ENCODE results near the gene ADAMTSL3.
A peak's percentile ranks its signal among the peaks of the same experiment; 100 is the strongest.
"Not testable (repeated sequence)": the region's sequence is repeated elsewhere in the genome, so short reads cannot be mapped to it uniquely, and the experiment has no call there.

The ADAMTSL3 gene

GRCh38 chr15:84046064-84046637, 392.2 kb downstream of the ADAMTSL3 start:
- DNase-seq = no peak

- not testable (repeated sequence) for DNase-seq
Observed at GRCh38 chr15:84049480-84049879, 395.6 kb downstream of the ADAMTSL3 start.

GRCh38 chr15:84050076-84050475, 396.2 kb downstream of the ADAMTSL3 start:
- DNase-seq = no peak

- DNase-seq = not testable (repeated sequence)
Observed at GRCh38 chr15:84051146-84051545, 397.2 kb downstream of the ADAMTSL3 start.

GRCh38 chr15:84054544-84054943, 400.6 kb downstream of the ADAMTSL3 start:
- DNase-seq = not testable (repeated sequence)

- DNase-seq = no peak
Observed at GRCh38 chr15:84057714-84058331, 403.9 kb downstream of the ADAMTSL3 start.

- not testable (repeated sequence) for DNase-seq
Observed at GRCh38 chr15:84063674-84064073, 409.8 kb downstream of the ADAMTSL3 start.

- DNase-seq = not testable (repeated sequence)
Observed at GRCh38 chr15:84068674-84069073, 414.8 kb downstream of the ADAMTSL3 start.

GRCh38 chr15:84078038-84078437, 424.1 kb downstream of the ADAMTSL3 start:
- not testable (repeated sequence) for DNase-seq

GRCh38 chr15:84079325-84079884, 425.5 kb downstream of the ADAMTSL3 start:
- DNase-seq = not testable (repeated sequence)

GRCh38 chr15:84079885-84080777, 426.2 kb downstream of the ADAMTSL3 start:
- DNase-seq = peak; percentile 53

GRCh38 chr15:84080778-84081084, 426.8 kb downstream of the ADAMTSL3 start:
- DNase-seq = not testable (repeated sequence)

GRCh38 chr15:84081391-84082168, 427.7 kb downstream of the ADAMTSL3 start:
- no peak for DNase-seq

- DNase-seq = no peak
Observed at GRCh38 chr15:84082739-84083138, 428.8 kb downstream of the ADAMTSL3 start.

- not testable (repeated sequence) for DNase-seq
Observed at GRCh38 chr15:84086071-84086470, 432.1 kb downstream of the ADAMTSL3 start.

All from activated CD4-positive, CD25-positive, alpha-beta regulatory T cell treated with anti-CD3 and anti-CD28 coated beads, Interleukin-2, amount 50 U/mL, for 72 hours (primary cell).